Measurements from ENCODE around the gene ZNF865.

Gene ZNF865

GRCh38 chr19:55663846-55664536, 58.5 kb downstream of the ZNF865 start:
- DNase-seq: no peak

DNA sequence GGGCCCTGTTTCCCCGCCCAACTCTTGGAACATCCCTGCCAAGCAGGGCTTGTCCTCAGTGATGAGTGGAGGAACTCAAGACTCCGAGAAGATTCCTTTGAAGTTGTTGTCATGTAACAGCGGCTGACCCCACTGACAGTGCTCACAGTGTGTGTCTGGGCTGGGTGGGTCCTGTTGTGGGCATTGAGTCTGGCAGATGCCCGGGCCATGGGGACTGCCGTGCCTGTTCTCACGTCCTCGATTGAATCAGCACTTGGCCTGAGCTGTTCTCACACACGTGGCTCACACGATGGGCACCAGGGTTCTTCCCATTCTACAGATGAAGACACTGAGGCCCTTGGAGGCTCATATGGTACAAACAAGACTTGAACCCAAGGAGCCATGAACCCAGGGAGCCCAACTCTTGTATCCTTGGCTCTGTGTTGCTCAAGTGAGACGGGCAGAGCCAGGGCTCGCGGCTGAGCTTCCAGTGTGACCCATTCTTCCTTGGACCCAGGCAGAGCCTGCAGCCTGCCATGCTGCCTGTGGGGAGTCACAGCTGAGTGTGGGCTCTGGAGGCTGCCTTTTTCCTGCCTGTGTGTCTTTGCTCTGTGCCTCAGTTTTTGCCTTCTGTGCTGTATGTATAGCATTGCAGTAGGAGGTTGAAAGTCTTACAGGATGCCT, 61.0 kb downstream of the ZNF865 start:
- no peak for DNase-seq
